OCI-LY3 (cell line): Measurements from ENCODE around the gene MICU1.
"Not testable (repeated sequence)": the region's sequence is repeated elsewhere in the genome, so short reads cannot be mapped to it uniquely, and the experiment has no call there.

Experiments used
- H2AFZ ChIP-seq: fragments of 200-600, 300-600 bp; shearing (Covaris generic); 2 replicates; pipeline ENCODE4 v1.6.0; 2014; ENCODE audit warnings: antibody characterized with exemption, low read depth, low read length
- H3K27ac ChIP-seq: fragments of 200-600, 300-600 bp; sonication (generic); 2 replicates; pipeline ENCODE4 v1.5.1; 2014; ENCODE audit warnings: mild to moderate bottlenecking, low read length, moderate library complexity, mixed read lengths
- H3K27me3 ChIP-seq: fragments of 200-600, 300-600 bp; sonication (generic); 2 replicates; pipeline ENCODE4 v1.6.1; 2014; ENCODE audit warnings: low read depth, low read length, mixed read lengths
- H3K36me3 ChIP-seq: fragments of 200-600, 300-600 bp; sonication (generic); replicated peaks from 2 replicates; pipeline ENCODE3; 2014; ENCODE audit warnings: low read depth, low read length, mixed read lengths
- H3K4me1 ChIP-seq: fragments of 300-600, 200-600 bp; sonication (generic); 2 replicates; pipeline ENCODE4 v1.6.1; 2014; ENCODE audit warnings: low read length, mixed read lengths
- H3K4me2 ChIP-seq: fragments of 200-600, 300-600 bp; sonication (generic); 2 replicates; pipeline ENCODE4 v1.6.1; 2014; ENCODE audit warnings: low read length, mixed read lengths
- H3K4me3 ChIP-seq: fragments of 300-600, 200-600 bp; sonication (generic); 2 replicates; pipeline ENCODE4 v1.5.1; 2014; ENCODE audit warnings: antibody characterized with exemption, mild to moderate bottlenecking, low read length, moderate library complexity
- H3K79me2 ChIP-seq: fragments of 300-600, 200-600 bp; shearing (Covaris generic); 2 replicates; pipeline ENCODE4 v1.6.1; 2014; ENCODE audit warnings: mild to moderate bottlenecking, low read length, mixed read lengths
- H3K9ac ChIP-seq: fragments of 300-600, 200-600 bp; shearing (Covaris generic); 2 replicates; pipeline ENCODE4 v1.6.0; 2014; ENCODE audit warnings: mild to moderate bottlenecking, low read length, moderate library complexity
- H3K9me3 ChIP-seq: fragments of 200-600, 300-600 bp; shearing (Covaris generic); 2 replicates; pipeline ENCODE4 v1.6.1; 2014; ENCODE audit warnings: low read length, mixed read lengths; ENCODE audit not compliant: insufficient read depth
- H4K20me1 ChIP-seq: fragments of 200-600, 300-600 bp; sonication (generic); 2 replicates; pipeline ENCODE4 v1.6.1; 2016; ENCODE audit warnings: low read length, mixed read lengths; ENCODE audit not compliant: insufficient read depth
- EZH2phosphoT487 ChIP-seq: fragments of 200-600 bp; shearing (Covaris generic); IDR thresholded peaks from 2 replicates; pipeline ENCODE4 v1.6.1; 2018; ENCODE audit warnings: antibody characterized with exemption, mixed run types, low read depth
- TF ChIP-seq, protein P1 (sequence below): fragments of 200-600, 300-600 bp; sonication (generic); IDR thresholded peaks from 2 replicates; pipeline ENCODE4 v1.5.1; 2014; ENCODE audit warnings: antibody characterized with exemption, low read length, low read depth

Gene MICU1

DNA sequence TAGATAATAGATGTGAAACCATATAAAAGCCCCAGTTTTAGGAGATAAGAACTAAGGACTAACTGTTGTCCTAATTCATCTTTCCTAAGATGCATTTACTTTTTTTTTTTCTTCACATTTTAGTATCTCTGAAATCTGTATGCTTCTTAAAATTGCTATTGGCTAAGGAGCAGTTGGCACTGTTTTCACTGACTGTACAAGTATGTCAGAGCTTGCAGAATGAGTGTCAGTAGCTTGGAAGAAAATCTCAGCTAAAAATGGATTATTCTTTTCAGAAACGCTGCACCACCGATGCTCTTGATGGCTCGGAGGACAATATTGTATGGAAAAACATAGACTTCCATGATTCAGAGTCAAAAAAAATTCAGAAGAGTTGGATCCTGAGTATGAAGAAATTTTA is 180.0 kb downstream of the MICU1 start:
- no peaks in the 10 kb centered on the region for H4K20me1 ChIP-seq
- no peak overlapping the region for H3K4me3 ChIP-seq
- H3K9ac ChIP-seq, result no peak overlapping the region
- no peaks in the 10 kb centered on the region for H3K4me1 ChIP-seq
- no peaks in the 10 kb centered on the region for H3K36me3 ChIP-seq
- H3K27me3 ChIP-seq, result no peaks in the 10 kb centered on the region
- TF ChIP-seq, protein P1, sequence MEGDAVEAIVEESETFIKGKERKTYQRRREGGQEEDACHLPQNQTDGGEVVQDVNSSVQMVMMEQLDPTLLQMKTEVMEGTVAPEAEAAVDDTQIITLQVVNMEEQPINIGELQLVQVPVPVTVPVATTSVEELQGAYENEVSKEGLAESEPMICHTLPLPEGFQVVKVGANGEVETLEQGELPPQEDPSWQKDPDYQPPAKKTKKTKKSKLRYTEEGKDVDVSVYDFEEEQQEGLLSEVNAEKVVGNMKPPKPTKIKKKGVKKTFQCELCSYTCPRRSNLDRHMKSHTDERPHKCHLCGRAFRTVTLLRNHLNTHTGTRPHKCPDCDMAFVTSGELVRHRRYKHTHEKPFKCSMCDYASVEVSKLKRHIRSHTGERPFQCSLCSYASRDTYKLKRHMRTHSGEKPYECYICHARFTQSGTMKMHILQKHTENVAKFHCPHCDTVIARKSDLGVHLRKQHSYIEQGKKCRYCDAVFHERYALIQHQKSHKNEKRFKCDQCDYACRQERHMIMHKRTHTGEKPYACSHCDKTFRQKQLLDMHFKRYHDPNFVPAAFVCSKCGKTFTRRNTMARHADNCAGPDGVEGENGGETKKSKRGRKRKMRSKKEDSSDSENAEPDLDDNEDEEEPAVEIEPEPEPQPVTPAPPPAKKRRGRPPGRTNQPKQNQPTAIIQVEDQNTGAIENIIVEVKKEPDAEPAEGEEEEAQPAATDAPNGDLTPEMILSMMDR, result no peak
- no peak for TF ChIP-seq EZH2phosphoT487
- no peaks in the 10 kb centered on the region for H3K79me2 ChIP-seq
- H3K9me3 ChIP-seq, result no peaks in the 10 kb centered on the region
- H2AFZ ChIP-seq, result no peak overlapping the region
- no peak overlapping the region for H3K4me2 ChIP-seq
- H3K27ac ChIP-seq, result no peak overlapping the region

DNA sequence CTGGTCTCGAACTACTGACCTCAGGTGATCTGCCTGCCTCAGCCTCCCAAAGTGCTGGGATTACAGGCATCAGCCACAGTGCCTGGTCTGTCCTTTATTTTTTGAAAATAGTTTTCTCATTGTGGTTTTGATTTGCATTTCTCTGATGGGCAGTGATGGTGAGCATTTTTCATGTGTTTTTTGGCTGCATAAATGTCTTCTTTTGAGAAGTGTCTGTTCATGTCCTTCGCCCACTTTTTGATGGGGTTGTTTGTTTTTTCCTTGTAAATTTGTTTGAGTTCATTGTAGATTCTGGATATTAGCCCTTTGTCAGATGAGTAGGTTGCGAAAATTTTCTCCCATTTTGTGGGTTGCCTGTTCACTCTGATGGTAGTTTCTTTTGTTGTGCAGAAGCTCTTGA is 182.9 kb downstream of the MICU1 start:
- H3K9me3 ChIP-seq, H3K79me2 ChIP-seq: not testable (repeated sequence)

DNA sequence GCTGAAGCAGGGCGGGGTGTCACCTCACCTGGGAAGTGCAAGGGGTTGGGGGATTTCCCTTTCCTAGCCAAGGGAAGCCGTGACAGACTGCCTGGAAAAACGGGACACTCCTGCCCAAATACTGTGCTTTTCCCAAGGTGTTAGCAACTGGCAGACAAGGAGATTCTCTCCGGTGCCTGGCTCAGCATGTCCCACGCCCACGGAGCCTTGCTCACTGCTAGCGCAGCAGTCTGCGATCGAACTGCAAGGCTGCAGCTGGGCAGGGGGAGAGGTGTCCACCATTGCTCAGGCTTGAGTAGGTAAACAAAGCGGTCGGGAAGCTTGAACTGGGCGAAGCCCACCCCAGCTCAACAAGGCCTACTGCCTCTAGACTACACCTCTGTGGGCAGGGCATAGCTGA is 190.3 kb downstream of the MICU1 start:
- no peak overlapping the region for H3K9ac ChIP-seq
- no peak overlapping the region for H3K4me2 ChIP-seq
- no peak overlapping the region for H3K27ac ChIP-seq
- no peaks in the 10 kb centered on the region for H3K4me1 ChIP-seq
- no peaks in the 10 kb centered on the region for H3K9me3 ChIP-seq
- no peaks in the 10 kb centered on the region for H3K27me3 ChIP-seq
- TF ChIP-seq EZH2phosphoT487, result no peak
- TF ChIP-seq, protein P1, result no peak
- H3K36me3 ChIP-seq, result no peaks in the 10 kb centered on the region
- H3K79me2 ChIP-seq, result no peaks in the 10 kb centered on the region
- H3K4me3 ChIP-seq, result no peak overlapping the region
- H2AFZ ChIP-seq, result no peak overlapping the region
- H4K20me1 ChIP-seq, result no peaks in the 10 kb centered on the region

More for the DNA sequence above, 182.9 kb downstream of the MICU1 start:
- not testable (repeated sequence) for H3K27me3 ChIP-seq, H3K36me3 ChIP-seq, H3K4me3 ChIP-seq, H3K4me1 ChIP-seq, H4K20me1 ChIP-seq, H3K27ac ChIP-seq, H2AFZ ChIP-seq, H3K9ac ChIP-seq, H3K4me2 ChIP-seq

DNA sequence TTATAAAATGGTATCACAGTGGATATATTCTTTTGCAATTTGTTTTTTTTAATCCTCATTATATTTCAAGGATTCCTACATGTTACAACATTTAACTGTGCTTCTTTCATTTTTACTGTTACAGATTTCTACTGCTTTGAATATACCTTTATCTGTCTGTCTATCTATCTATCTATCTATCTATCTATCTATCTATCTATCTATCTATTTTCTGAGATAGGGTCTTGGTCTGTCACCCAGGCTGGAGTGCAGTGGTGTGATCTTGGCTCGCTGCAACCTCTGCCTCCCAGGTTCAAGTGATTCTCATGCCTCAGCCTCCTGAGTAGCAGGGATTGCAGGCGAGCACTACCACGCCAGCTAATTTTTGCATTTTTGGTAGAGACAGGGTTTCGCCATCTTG is 194.9 kb downstream of the MICU1 start:
- not testable (repeated sequence) for H3K4me2 ChIP-seq, H3K79me2 ChIP-seq, H3K27ac ChIP-seq, H3K9me3 ChIP-seq, H2AFZ ChIP-seq, H3K27me3 ChIP-seq, H3K9ac ChIP-seq, H3K4me1 ChIP-seq, H3K4me3 ChIP-seq, H3K36me3 ChIP-seq, H4K20me1 ChIP-seq

DNA sequence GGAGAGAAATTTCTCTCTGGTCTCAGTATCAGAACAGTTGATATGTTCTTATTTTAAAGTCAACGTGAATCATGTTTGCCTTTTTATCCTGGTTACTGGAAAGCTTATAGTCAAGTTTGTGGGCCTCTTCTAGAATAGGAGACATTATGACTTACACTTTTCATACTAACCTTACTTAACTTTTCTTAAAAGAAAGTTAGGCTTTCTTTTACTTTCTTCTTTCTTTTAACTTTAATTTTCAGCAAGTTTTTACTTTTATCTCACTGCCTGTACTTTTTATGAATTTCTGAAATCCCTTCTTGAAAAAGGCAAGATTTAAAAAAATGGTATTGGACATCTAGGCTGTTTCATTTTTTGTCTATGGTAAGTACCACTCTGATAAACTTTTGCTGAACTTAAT is 195.9 kb downstream of the MICU1 start:
- Histone ChIP-seq H3K27me3 (no peaks in the 10 kb centered on the region), H3K79me2 (no peaks in the 10 kb centered on the region), H3K9ac (no peak overlapping the region), H3K36me3 (no peaks in the 10 kb centered on the region), H2AFZ (no peak overlapping the region), H3K4me3 (no peak overlapping the region), H4K20me1 (no peaks in the 10 kb centered on the region), H3K4me1 (no peaks in the 10 kb centered on the region), H3K27ac (no peak overlapping the region), H3K4me2 (no peak overlapping the region), H3K9me3 (no peaks in the 10 kb centered on the region)
- TF ChIP-seq, protein P1, result no peak
- no peak for TF ChIP-seq EZH2phosphoT487
